ENCODE results near the gene PRL.

DNA sequence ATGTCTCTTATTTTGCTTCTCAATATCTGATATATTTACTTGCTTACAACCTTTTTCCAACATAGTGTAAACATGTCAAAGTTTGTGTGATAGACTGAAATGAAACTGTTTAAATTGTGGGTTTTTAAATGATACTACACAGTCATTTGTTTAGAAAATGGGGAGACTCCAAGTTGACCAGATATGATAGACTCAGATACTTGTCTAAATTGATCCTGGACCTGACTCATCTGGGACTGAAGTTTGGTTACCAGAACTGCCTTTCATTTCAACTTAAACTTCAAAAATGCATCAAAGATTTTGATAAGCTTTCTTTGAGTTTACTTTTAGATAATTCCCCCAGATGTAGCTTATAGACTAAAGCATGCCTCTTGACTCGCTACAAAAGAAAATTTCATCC is 27.0 kb upstream of the PRL start:
- TF ChIP-seq, protein P1, sequence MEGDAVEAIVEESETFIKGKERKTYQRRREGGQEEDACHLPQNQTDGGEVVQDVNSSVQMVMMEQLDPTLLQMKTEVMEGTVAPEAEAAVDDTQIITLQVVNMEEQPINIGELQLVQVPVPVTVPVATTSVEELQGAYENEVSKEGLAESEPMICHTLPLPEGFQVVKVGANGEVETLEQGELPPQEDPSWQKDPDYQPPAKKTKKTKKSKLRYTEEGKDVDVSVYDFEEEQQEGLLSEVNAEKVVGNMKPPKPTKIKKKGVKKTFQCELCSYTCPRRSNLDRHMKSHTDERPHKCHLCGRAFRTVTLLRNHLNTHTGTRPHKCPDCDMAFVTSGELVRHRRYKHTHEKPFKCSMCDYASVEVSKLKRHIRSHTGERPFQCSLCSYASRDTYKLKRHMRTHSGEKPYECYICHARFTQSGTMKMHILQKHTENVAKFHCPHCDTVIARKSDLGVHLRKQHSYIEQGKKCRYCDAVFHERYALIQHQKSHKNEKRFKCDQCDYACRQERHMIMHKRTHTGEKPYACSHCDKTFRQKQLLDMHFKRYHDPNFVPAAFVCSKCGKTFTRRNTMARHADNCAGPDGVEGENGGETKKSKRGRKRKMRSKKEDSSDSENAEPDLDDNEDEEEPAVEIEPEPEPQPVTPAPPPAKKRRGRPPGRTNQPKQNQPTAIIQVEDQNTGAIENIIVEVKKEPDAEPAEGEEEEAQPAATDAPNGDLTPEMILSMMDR (IDR thresholded peaks at IDR 0.05) = no peak
- no peak for TF ChIP-seq POLR2A (IDR thresholded peaks at IDR 0.05)
